ENCODE data around the gene RDX. TPM values are rescaled to one million over a fixed set of nuclear protein-coding genes. Genes with fewer than 3 reads are reported as not detected.

RDX gene
- total RNA-seq, 5 donors from 2014 or later (not counting 1 experiment from before 2014, with no cell fraction given): 14.7 to 22.0 (median 17.7) TPM

DNA sequence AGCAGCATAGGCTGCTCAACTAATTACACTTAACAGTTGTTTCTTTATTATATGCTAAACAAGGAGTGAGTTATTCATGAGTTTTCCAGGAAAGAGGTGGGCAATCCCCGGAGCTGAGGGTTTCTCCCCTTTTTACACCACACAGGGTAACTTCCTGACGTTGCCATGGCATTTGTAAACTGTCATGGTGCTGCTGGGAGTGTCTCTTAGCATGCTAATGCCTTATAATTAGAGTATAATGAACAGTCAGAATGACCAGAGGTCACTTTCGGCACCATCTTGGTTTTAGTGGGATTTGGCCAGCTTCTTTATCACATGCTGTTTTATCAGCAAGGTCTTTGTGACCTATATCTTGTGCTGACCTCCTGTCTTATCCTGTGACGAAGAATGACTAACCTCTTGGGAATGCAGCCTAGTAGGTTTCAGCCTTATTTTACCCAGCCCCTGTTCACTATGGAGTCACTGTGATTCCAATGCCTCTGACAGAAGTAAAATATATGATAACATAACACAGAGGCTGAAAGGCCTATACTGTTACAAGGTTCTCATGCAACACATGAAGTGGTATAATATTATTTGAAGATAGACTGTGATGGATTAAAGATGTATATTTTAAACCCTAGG lies 41.3 kb upstream of the RDX start:
- Mint-ChIP-seq H3K36me3 (no peaks in the 10 kb centered on the region), H3K27ac (no peak overlapping the region), H3K9me3 (no peaks in the 10 kb centered on the region), H3K27me3 (no peaks in the 10 kb centered on the region), H3K4me1 (peaks cover 0 to 2% (median 0%) of the 10 kb centered on the region in 3 donors), H3K4me3 (no peak overlapping the region)
- POLR2A ChIA-PET: no interaction called here
- no CpG with 5 or more reads among the region's 4 CpGs for WGBS (ENCODE audit: insufficient coverage)
- Histone ChIP-seq H3K27ac (ENCODE audit: low read length) (no peak overlapping the region), H3K4me1 (ENCODE audit: control insufficient read depth in 1 of 2, extremely low read depth in 1 of 2, insufficient read depth in 2 of 2, low read length in 2 of 2) (no peaks in the 10 kb centered on the region), H3K27me3 (replicated peaks in 1 of 2; ENCODE audit: control insufficient read depth in 2 of 2, extremely low read depth in 1 of 2, insufficient read depth in 2 of 2, low read length in 1 of 2) (no peaks in the 10 kb centered on the region), H3K4me3 (ENCODE audit: control insufficient read depth in 1 of 2, extremely low read depth in 1 of 2, low read length in 1 of 2) (no peak overlapping the region), H3K9me3 (no peaks in the 10 kb centered on the region), H3K36me3 (ENCODE audit: control insufficient read depth in 2 of 2, extremely low read depth in 1 of 2, insufficient read depth in 1 of 2, low read length in 1 of 2) (no peaks in the 10 kb centered on the region)
- CTCF ChIA-PET: interaction anchor here in 1 of 2 donors (0.6 kb wide), 1 partner anchor 474 kb away, joined by 3 read pairs; no protein-coding TSS in a partner anchor
- DNase-seq (peak in 1 of 35 experiments; percentile 15), ATAC-seq (replicated peaks in 1 of 4) (no peak)

DNA sequence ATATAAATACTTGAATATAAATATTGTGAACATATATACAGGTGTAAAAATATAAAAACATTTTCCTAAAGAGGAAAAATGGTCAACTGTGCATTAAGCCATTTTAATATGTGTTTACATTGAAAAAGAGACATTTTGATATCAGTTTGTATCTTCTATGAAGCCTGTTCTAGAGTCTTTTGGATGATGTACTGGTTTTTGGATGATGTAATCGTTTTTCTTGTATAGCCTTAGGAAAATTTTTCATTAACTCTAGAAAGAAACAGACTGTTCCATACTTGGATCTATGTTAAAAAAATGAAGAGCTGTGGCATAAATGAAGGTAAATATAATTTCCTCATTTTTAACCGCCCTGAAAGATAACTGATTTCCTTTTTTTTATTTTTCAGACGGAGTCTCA lies 39.6 kb upstream of the RDX start:
- ChIA-PET POLR2A (interaction anchor here in 1 of 2 donors (0.6 kb wide), 1 partner anchor 110 kb away, joined by 3 read pairs; no protein-coding TSS in a partner anchor), CTCF (no interaction called here)
- H3K36me3 ChIP-seq (ENCODE audit: control insufficient read depth in 2 of 2, extremely low read depth in 1 of 2, insufficient read depth in 1 of 2, low read length in 1 of 2): no peaks in the 10 kb centered on the region
- no peak overlapping the region for H3K27ac Mint-ChIP-seq
- no peaks in the 10 kb centered on the region for H3K9me3 Mint-ChIP-seq
- H3K4me1 Mint-ChIP-seq: peaks cover 0 to 2% (median 0%) of the 10 kb centered on the region in 3 donors
- no peaks in the 10 kb centered on the region for H3K36me3 Mint-ChIP-seq
- H3K9me3 ChIP-seq: no peaks in the 10 kb centered on the region
- no peak overlapping the region for H3K4me3 ChIP-seq (ENCODE audit: control insufficient read depth in 1 of 2, extremely low read depth in 1 of 2, low read length in 1 of 2)
- WGBS (ENCODE audit: insufficient coverage): 83% methylated on average over 1 of the region's 3 CpGs
- no peaks in the 10 kb centered on the region for H3K27me3 Mint-ChIP-seq
- no peak overlapping the region for H3K27ac ChIP-seq (ENCODE audit: low read length)
- no peak overlapping the region for H3K4me3 Mint-ChIP-seq
- ATAC-seq (replicated peaks in 1 of 4) (no peak), DNase-seq (no peak)
- no peaks in the 10 kb centered on the region for H3K27me3 ChIP-seq (replicated peaks in 1 of 2; ENCODE audit: control insufficient read depth in 2 of 2, extremely low read depth in 1 of 2, insufficient read depth in 2 of 2, low read length in 1 of 2)
- no peaks in the 10 kb centered on the region for H3K4me1 ChIP-seq (ENCODE audit: control insufficient read depth in 1 of 2, extremely low read depth in 1 of 2, insufficient read depth in 2 of 2, low read length in 2 of 2)

DNA sequence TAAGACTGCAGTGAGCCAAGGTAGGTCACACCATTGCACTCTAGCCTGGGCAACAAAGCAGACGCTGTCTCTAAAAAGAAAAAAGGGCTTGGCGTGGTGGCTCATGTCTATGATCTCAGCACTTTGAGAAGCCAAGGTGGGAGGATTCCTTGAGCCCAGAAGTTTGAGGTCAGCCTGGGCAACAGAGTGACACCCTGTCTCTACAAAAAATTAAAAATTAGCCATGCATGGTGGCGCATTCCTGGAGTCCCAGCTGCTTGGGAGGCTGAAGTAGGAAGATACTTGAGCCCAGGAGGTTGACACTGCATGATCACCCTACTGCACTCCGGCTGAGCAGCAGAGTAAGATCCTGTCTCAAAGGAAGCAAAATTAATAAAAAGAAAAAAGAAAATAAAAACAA lies 38.9 kb upstream of the RDX start:
- ChIA-PET POLR2A (no interaction called here), CTCF (interaction anchor here in 1 of 2 donors (0.6 kb wide), 1 partner anchor 96 kb away, joined by 3 read pairs; no protein-coding TSS in a partner anchor)
- no peaks in the 10 kb centered on the region for H3K27me3 Mint-ChIP-seq
- Histone ChIP-seq H3K9me3 (no peaks in the 10 kb centered on the region), H3K4me3 (ENCODE audit: control insufficient read depth in 1 of 2, extremely low read depth in 1 of 2, low read length in 1 of 2) (no peak overlapping the region), H3K4me1 (ENCODE audit: control insufficient read depth in 1 of 2, extremely low read depth in 1 of 2, insufficient read depth in 2 of 2, low read length in 2 of 2) (no peaks in the 10 kb centered on the region), H3K27ac (ENCODE audit: low read length) (no peak overlapping the region), H3K27me3 (replicated peaks in 1 of 2; ENCODE audit: control insufficient read depth in 2 of 2, extremely low read depth in 1 of 2, insufficient read depth in 2 of 2, low read length in 1 of 2) (no peaks in the 10 kb centered on the region), H3K36me3 (ENCODE audit: control insufficient read depth in 2 of 2, extremely low read depth in 1 of 2, insufficient read depth in 1 of 2, low read length in 1 of 2) (no peaks in the 10 kb centered on the region)
- ATAC-seq (replicated peaks in 1 of 4) (no peak), DNase-seq (no peak)
- peaks cover 0 to 2% (median under 1%) of the 10 kb centered on the region in 3 donors for H3K4me1 Mint-ChIP-seq
- no peak overlapping the region for H3K27ac Mint-ChIP-seq
- WGBS (ENCODE audit: insufficient coverage): no CpG with 5 or more reads among the region's 4 CpGs
- H3K4me3 Mint-ChIP-seq: no peak overlapping the region
- peaks cover 0 to 6% (median 3%) of the 10 kb centered on the region in 3 donors for H3K9me3 Mint-ChIP-seq
- peaks cover 4% of the 10 kb centered on the region for H3K36me3 Mint-ChIP-seq

DNA sequence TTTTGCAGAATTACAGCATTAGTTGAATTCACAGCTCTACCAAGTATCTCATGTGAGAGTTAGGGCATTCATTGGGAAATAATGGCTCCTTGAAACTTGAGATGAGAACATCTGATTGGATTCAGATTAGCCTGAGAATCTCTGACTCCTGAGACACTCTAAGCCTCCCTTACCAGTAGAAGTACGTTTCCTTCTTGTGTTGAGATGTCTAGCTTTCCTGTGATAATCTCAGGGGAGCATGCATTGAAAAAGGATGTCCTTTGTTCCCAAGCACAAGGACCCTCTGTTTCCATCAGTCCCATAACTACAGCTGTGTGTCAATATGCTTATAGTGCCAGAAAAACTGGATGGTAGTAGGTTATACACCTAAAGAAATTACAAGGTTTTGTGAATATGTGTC lies 35.2 kb upstream of the RDX start:
- DNase-seq (no peak), ATAC-seq (replicated peaks in 1 of 4) (no peak)
- no peak overlapping the region for H3K4me3 ChIP-seq (ENCODE audit: control insufficient read depth in 1 of 2, extremely low read depth in 1 of 2, low read length in 1 of 2)
- H3K4me1 ChIP-seq (ENCODE audit: control insufficient read depth in 1 of 2, extremely low read depth in 1 of 2, insufficient read depth in 2 of 2, low read length in 2 of 2): peaks cover 3 to 15% of the 10 kb centered on the region in 2 experiments
- Mint-ChIP-seq H3K4me3 (no peak overlapping the region), H3K9me3 (peaks cover 0 to 17% (median 9%) of the 10 kb centered on the region in 3 donors), H3K4me1 (peaks cover 7 to 19% (median 14%) of the 10 kb centered on the region in 3 donors), H3K36me3 (peaks cover 6% of the 10 kb centered on the region), H3K27me3 (no peaks in the 10 kb centered on the region), H3K27ac (no peak overlapping the region)
- ChIA-PET POLR2A (no interaction called here), CTCF (no interaction called here)
- H3K27me3 ChIP-seq (replicated peaks in 1 of 2; ENCODE audit: control insufficient read depth in 2 of 2, extremely low read depth in 1 of 2, insufficient read depth in 2 of 2, low read length in 1 of 2): no peaks in the 10 kb centered on the region
- no peak overlapping the region for H3K27ac ChIP-seq (ENCODE audit: low read length)
- H3K36me3 ChIP-seq (ENCODE audit: control insufficient read depth in 2 of 2, extremely low read depth in 1 of 2, insufficient read depth in 1 of 2, low read length in 1 of 2): no peaks in the 10 kb centered on the region
- H3K9me3 ChIP-seq: no peaks in the 10 kb centered on the region
- WGBS (ENCODE audit: insufficient coverage): no CpG with 5 or more reads among the region's 1 CpG

DNA sequence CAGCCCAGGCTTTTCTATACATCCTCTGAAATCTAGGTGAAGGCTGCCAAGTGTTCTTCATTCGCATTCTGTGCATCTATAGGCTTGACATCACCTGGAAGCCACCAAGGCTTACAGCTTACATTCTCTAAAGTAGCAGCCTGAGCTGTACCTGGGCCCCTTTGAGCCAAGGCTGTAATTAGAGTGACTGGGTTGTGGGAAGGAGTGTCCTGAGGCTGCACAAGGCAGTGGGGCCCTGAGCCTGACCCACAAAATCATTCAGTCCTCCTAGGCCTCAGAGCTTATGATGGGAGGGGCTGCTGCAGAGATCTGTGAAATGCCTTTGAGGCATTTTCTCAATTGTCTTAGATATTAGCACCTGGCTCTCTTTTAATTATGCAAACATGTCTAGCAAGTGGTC lies 33.0 kb upstream of the RDX start:
- Histone ChIP-seq H3K36me3 (ENCODE audit: control insufficient read depth in 2 of 2, extremely low read depth in 1 of 2, insufficient read depth in 1 of 2, low read length in 1 of 2) (no peaks in the 10 kb centered on the region), H3K4me1 (ENCODE audit: control insufficient read depth in 1 of 2, extremely low read depth in 1 of 2, insufficient read depth in 2 of 2, low read length in 2 of 2) (peaks cover 3 to 15% of the 10 kb centered on the region in 2 experiments), H3K27ac (ENCODE audit: low read length) (no peak overlapping the region), H3K27me3 (replicated peaks in 1 of 2; ENCODE audit: control insufficient read depth in 2 of 2, extremely low read depth in 1 of 2, insufficient read depth in 2 of 2, low read length in 1 of 2) (no peaks in the 10 kb centered on the region), H3K9me3 (no peaks in the 10 kb centered on the region), H3K4me3 (ENCODE audit: control insufficient read depth in 1 of 2, extremely low read depth in 1 of 2, low read length in 1 of 2) (no peak overlapping the region)
- H3K9me3 Mint-ChIP-seq: peaks cover 0 to 17% (median 9%) of the 10 kb centered on the region in 3 donors
- H3K27me3 Mint-ChIP-seq: peaks cover 0 to 4% of the 10 kb centered on the region in 2 donors
- peak overlapping the region in 1 of 3 donors; percentile 34 for H3K4me3 Mint-ChIP-seq
- CTCF ChIA-PET: interaction anchor here in 1 of 2 donors (0.7 to 1.2 kb wide), 3 partner anchors 14 to 37 kb away, joined by 3 to 4 read pairs (median 3); no protein-coding TSS in a partner anchor
- ATAC-seq (replicated peaks in 1 of 4) (no peak), DNase-seq (no peak)
- no CpG with 5 or more reads among the region's 1 CpG for WGBS (ENCODE audit: insufficient coverage)
- peaks cover 6% of the 10 kb centered on the region for H3K36me3 Mint-ChIP-seq
- peaks cover 7 to 19% (median 14%) of the 10 kb centered on the region in 3 donors for H3K4me1 Mint-ChIP-seq
- POLR2A ChIA-PET: no interaction called here
- peak overlapping the region in 1 of 2 donors; percentile 95 for H3K27ac Mint-ChIP-seq

DNA sequence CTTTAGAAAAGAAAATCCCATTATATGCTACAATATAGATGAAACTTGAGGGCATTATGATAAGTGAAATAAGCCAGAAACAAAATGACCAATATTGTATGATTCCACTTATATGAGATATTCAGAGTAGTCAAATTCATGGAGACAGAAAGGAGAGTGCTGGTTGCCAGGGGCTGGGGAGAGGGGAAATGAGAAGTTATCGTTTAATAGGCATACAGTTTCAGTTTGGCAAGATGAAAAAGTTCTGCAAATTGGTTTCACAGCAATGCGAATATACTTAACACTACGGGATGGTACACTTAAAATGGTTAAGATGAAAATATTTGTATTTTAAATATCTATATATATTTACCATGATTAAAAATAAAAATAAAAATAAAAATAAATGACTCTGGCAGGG lies 31.1 kb upstream of the RDX start:
- no CpG with 5 or more reads among the region's 3 CpGs for WGBS (ENCODE audit: insufficient coverage)
- H3K9me3 ChIP-seq: no peaks in the 10 kb centered on the region
- DNase-seq (no peak), ATAC-seq (replicated peaks in 1 of 4) (no peak)
- Mint-ChIP-seq H3K9me3 (peaks cover 0 to 17% (median 9%) of the 10 kb centered on the region in 3 donors), H3K27me3 (peaks cover 0 to 6% of the 10 kb centered on the region in 2 donors), H3K27ac (peak overlapping the region; percentile 5 to 56), H3K4me1 (peaks cover 7 to 19% (median 14%) of the 10 kb centered on the region in 3 donors), H3K36me3 (peaks cover 6% of the 10 kb centered on the region), H3K4me3 (peak overlapping the region; percentile 67 to 85 (median 77))
- H3K4me3 ChIP-seq (ENCODE audit: control insufficient read depth in 1 of 2, extremely low read depth in 1 of 2, low read length in 1 of 2): no peak overlapping the region
- ChIA-PET CTCF (no interaction called here), POLR2A (no interaction called here)
- no peaks in the 10 kb centered on the region for H3K36me3 ChIP-seq (ENCODE audit: control insufficient read depth in 2 of 2, extremely low read depth in 1 of 2, insufficient read depth in 1 of 2, low read length in 1 of 2)
- H3K27me3 ChIP-seq (replicated peaks in 1 of 2; ENCODE audit: control insufficient read depth in 2 of 2, extremely low read depth in 1 of 2, insufficient read depth in 2 of 2, low read length in 1 of 2): no peaks in the 10 kb centered on the region
- H3K27ac ChIP-seq (ENCODE audit: low read length): no peak overlapping the region
- peaks cover 3 to 15% of the 10 kb centered on the region in 2 experiments for H3K4me1 ChIP-seq (ENCODE audit: control insufficient read depth in 1 of 2, extremely low read depth in 1 of 2, insufficient read depth in 2 of 2, low read length in 2 of 2)
